K562 (cell line): ENCODE measurements around the gene IFT81. TPM values are rescaled to one million over a fixed set of nuclear protein-coding genes. Genes with fewer than 3 reads are reported as not detected.

Experiments used
- CLOCK ChIP-seq: fragments of 250-450 bp; sonication (Bioruptor Pico); IDR thresholded peaks from 2 replicates; pipeline ENCODE4 v1.4.0; 2020; ENCODE audit warnings: mild to moderate bottlenecking, moderate library complexity, borderline replicate concordance
- ETS1 ChIP-seq: conservative IDR thresholded peaks from 2 replicates; pipeline ENCODE4 v1.6.1; 2011; ENCODE audit warnings: low read depth, mild to moderate bottlenecking, low read length; ENCODE audit not compliant: control insufficient read depth
- HDAC3 ChIP-seq: fragments of 450-650 bp; IDR thresholded peaks from 2 replicates; pipeline ENCODE4 v1.6.1; 2018; ENCODE audit warnings: borderline replicate concordance, mild to moderate bottlenecking, moderate library complexity; ENCODE audit not compliant: partially characterized antibody
- TAL1 ChIP-seq: fragments of 450-650 bp; IDR thresholded peaks from 2 replicates; pipeline ENCODE4 v1.6.1; 2016; ENCODE audit warnings: mild to moderate bottlenecking
- TOE1 ChIP-seq, 2 experiments: fragments of 450-650 bp in 1 of 2; sonication (generic) in 1 of 2; formaldehyde crosslinking in 1 of 2; IDR thresholded peaks; 2 replicates each; pipeline versions ENCODE4 v1.7.1 to v1.8.0; 2016 to 2022; ENCODE audit warnings: borderline replicate concordance in 2 of 2, mild to moderate bottlenecking in 2 of 2, antibody characterized with exemption in 1 of 2, inconsistent platforms in 1 of 2, low read depth in 1 of 2, missing genetic modification reagents in 1 of 2, moderate library complexity in 1 of 2
- polyA plus RNA-seq, 8 experiments: library from polyadenylated mRNA; depleted of rRNA in 4 of 8; stranded (reverse) in 5 of 8; unstranded in 3 of 8; fragments of >200 nt; fragmentation: Nextera tagmentation in 2 of 8; fragmentation: Illumina TruSeq in 1 of 8; extraction: Ambion mirVana in 2 of 8; extraction: Trizol in 1 of 8; gene quantifications; 2 replicates each; pipeline versions ENCODE4 v1.2.1 to v1.2.3, GENCODE V29; 2011 to 2014; ENCODE audit warnings: inconsistent platforms in 1 of 8, missing spikeins in 1 of 8
- total RNA-seq, 7 experiments: library from RNA; depleted of rRNA in 6 of 7; stranded (reverse); fragments of >200 nt in 6 of 7; fragmentation: Illumina TruSeq in 2 of 7; extraction: Trizol in 2 of 7; gene quantifications; 2 replicates each; pipeline versions ENCODE4 v1.2.1 to v1.2.3, GENCODE V29; 2011 to 2021; ENCODE audit warnings: low replicate concordance in 1 of 7

IFT81 gene
- total and polyA plus RNA-seq, 9 of the 15 experiments (the other 6 are each of a cell fraction or from before 2014, with no cell fraction given): 2.8 to 11.9 (median 7.9) TPM

- TF ChIP-seq TOE1 (IDR thresholded peaks at IDR 0.05; ENCODE audit: borderline replicate concordance) (no peak), TOE1 (CRISPR knock-in tag; IDR thresholded peaks at IDR 0.05; ENCODE audit: borderline replicate concordance, low read depth) (no peak), ETS1 (no peak), TAL1 (no peak), HDAC3 (no peak), CLOCK (CRISPR knock-in tag) (no peak)
Measured at GRCh38 chr12:110249716-110250225, 125.6 kb downstream of the IFT81 start (continued).
